DOHH2 (cell line): ENCODE data around the gene KIF23.

ENCODE experiments used
- H3F3A ChIP-seq: fragments of 200-600 bp; sonication (generic), shearing (Covaris generic); 2 replicates; pipeline ENCODE4 v1.6.0; 2016; ENCODE audit warnings: antibody characterized with exemption, mild to moderate bottlenecking; ENCODE audit not compliant: control insufficient read depth, insufficient read depth
- H3K27ac ChIP-seq: fragments of 200-600 bp; sonication (generic); 2 replicates; pipeline ENCODE4 v1.5.1; 2014; ENCODE audit warnings: low read depth, mild to moderate bottlenecking, low read length, moderate library complexity
- H3K27me3 ChIP-seq: fragments of 200-600 bp; sonication (generic); 2 replicates; pipeline ENCODE4 v1.6.1; 2014; ENCODE audit warnings: mild to moderate bottlenecking, low read length, mixed read lengths; ENCODE audit not compliant: control insufficient read depth
- H3K36me3 ChIP-seq: fragments of 200-600 bp; sonication (generic); 2 replicates; pipeline ENCODE4 v1.6.1; 2014; ENCODE audit warnings: mild to moderate bottlenecking, low read length, moderate library complexity, mixed read lengths; ENCODE audit not compliant: control insufficient read depth
- H3K4me1 ChIP-seq: fragments of 200-600 bp; sonication (generic); 2 replicates; pipeline ENCODE4 v1.6.1; 2014; ENCODE audit warnings: mild to moderate bottlenecking, low read length, mixed read lengths; ENCODE audit not compliant: control insufficient read depth
- H3K4me2 ChIP-seq: fragments of 200-600 bp; sonication (generic); 2 replicates; pipeline ENCODE4 v1.6.0; 2014; ENCODE audit warnings: mild to moderate bottlenecking, low read length, moderate library complexity
- H3K4me3 ChIP-seq: fragments of 200-600 bp; sonication (generic); 2 replicates; pipeline ENCODE4 v1.5.1; 2014; ENCODE audit warnings: mild to moderate bottlenecking, low read length, mixed read lengths
- H3K79me2 ChIP-seq: fragments of 200-600 bp; sonication (generic); 2 replicates; pipeline ENCODE4 v1.6.1; 2014; ENCODE audit warnings: mild to moderate bottlenecking, low read length, mixed read lengths; ENCODE audit not compliant: control insufficient read depth
- H3K9me2 ChIP-seq: fragments of 200-600 bp; sonication (generic); replicated peaks from 2 replicates; pipeline ENCODE4 v1.6.1; 2014; ENCODE audit warnings: mild to moderate bottlenecking, low read length, mixed read lengths; ENCODE audit not compliant: control insufficient read depth
- H3K9me3 ChIP-seq: fragments of 200-600 bp; sonication (generic); 2 replicates; pipeline ENCODE4 v1.6.1; 2014; ENCODE audit warnings: antibody characterized with exemption, low read length, mixed read lengths; ENCODE audit not compliant: control insufficient read depth, insufficient read depth
- H4K20me1 ChIP-seq: fragments of 200-600 bp; sonication (generic); 2 replicates; pipeline ENCODE4 v1.6.0; 2014; ENCODE audit warnings: low read depth, mild to moderate bottlenecking, antibody characterized with exemption, low read length, moderate library complexity; ENCODE audit not compliant: control insufficient read depth, insufficient read depth
- CTCF ChIP-seq: fragments of 200-600 bp; sonication (generic); IDR thresholded peaks from one replicate; pipeline ENCODE4 v1.5.1; 2014; ENCODE audit warnings: antibody characterized with exemption, mild to moderate bottlenecking, low read depth, low read length; ENCODE audit not compliant: poor library complexity, severe bottlenecking
- EZH2phosphoT487 ChIP-seq: fragments of 200-600 bp; sonication (generic); IDR thresholded peaks from 2 replicates; pipeline ENCODE4 v1.6.1; 2017; ENCODE audit warnings: borderline replicate concordance, mild to moderate bottlenecking, antibody characterized with exemption, low read length, moderate library complexity, mixed read lengths

The KIF23 gene

GRCh38 chr15:69482686-69483256, 68.6 kb downstream of the KIF23 start:
- no peak for TF ChIP-seq CTCF
- no peak overlapping the region for H3K4me3 ChIP-seq
- H4K20me1 ChIP-seq: no peaks in the 10 kb centered on the region
- no peaks in the 10 kb centered on the region for H3F3A ChIP-seq
- no peak overlapping the region for H3K4me2 ChIP-seq
- H3K9me3 ChIP-seq: no peaks in the 10 kb centered on the region
- H3K79me2 ChIP-seq: no peaks in the 10 kb centered on the region
- peaks cover 23% of the 10 kb centered on the region for H3K27me3 ChIP-seq
- no peaks in the 10 kb centered on the region for H3K9me2 ChIP-seq
- H3K27ac ChIP-seq: no peak overlapping the region
- H3K4me1 ChIP-seq: 0 out of 2 replicates have a peak, but pooled peaks cover 4% of the 10 kb centered on the region
- H3K36me3 ChIP-seq: no peaks in the 10 kb centered on the region

GRCh38 chr15:69484837-69485236, 70.7 kb downstream of the KIF23 start:
- H3K4me2 ChIP-seq: no peak overlapping the region

GRCh38 chr15:69486481-69487110, 72.4 kb downstream of the KIF23 start:
- Histone ChIP-seq H3K4me2 (no peak overlapping the region), H3K9me3 (no peaks in the 10 kb centered on the region), H3F3A (no peaks in the 10 kb centered on the region), H3K27me3 (peaks cover 19% of the 10 kb centered on the region), H4K20me1 (no peaks in the 10 kb centered on the region), H3K4me1 (no peaks in the 10 kb centered on the region), H3K4me3 (no peak overlapping the region), H3K27ac (no peak overlapping the region), H3K36me3 (no peaks in the 10 kb centered on the region), H3K9me2 (no peaks in the 10 kb centered on the region), H3K79me2 (no peaks in the 10 kb centered on the region)
- no peak for TF ChIP-seq CTCF
- TF ChIP-seq EZH2phosphoT487: no peak

More at GRCh38 chr15:69484837-69485236, 70.7 kb downstream of the KIF23 start:
- no peaks in the 10 kb centered on the region for H4K20me1 ChIP-seq
- no peaks in the 10 kb centered on the region for H3K4me1 ChIP-seq
- H3K27me3 ChIP-seq: peaks cover 14% of the 10 kb centered on the region
- no peak overlapping the region for H3K27ac ChIP-seq
- no peaks in the 10 kb centered on the region for H3K9me3 ChIP-seq
- H3K79me2 ChIP-seq: no peaks in the 10 kb centered on the region
- H3F3A ChIP-seq: no peaks in the 10 kb centered on the region
- no peaks in the 10 kb centered on the region for H3K9me2 ChIP-seq
- no peak overlapping the region for H3K4me3 ChIP-seq
- no peak for TF ChIP-seq CTCF
- TF ChIP-seq EZH2phosphoT487: no peak
- H3K36me3 ChIP-seq: no peaks in the 10 kb centered on the region
